ENCODE measurements around the gene ZNF584.

Gene ZNF584

GRCh38 chr19:58408152-58409009 lies at the start of gene ZNF584:
ZNF584 (plus strand) TSS chr19:58408649; CDS start chr19:58409148, 499 bp downstream.
- H3K4me3 ChIP-seq (ENCODE audit: low read depth, low read length): peak within 1 kb of the TSS; percentile 69
- H3K27me3 ChIP-seq (ENCODE audit: insufficient read depth, low read depth, severe bottlenecking): no peaks in the 10 kb centered on the region
- H3K27ac ChIP-seq: peak within 1 kb of the TSS; percentile 78
- H3K9me3 ChIP-seq (ENCODE audit: severe bottlenecking): no peaks in the 10 kb centered on the region
- peak; percentile 96 for DNase-seq
- TF ChIP-seq CTCF (IDR thresholded peaks at IDR 0.05; ENCODE audit: low read depth, low read length): no peak
- peaks cover 6% of the 10 kb centered on the region for H3K36me3 ChIP-seq

GRCh38 chr19:58361900-58362271 lies 46.6 kb upstream of the ZNF584 start:
- peak; percentile 79 for DNase-seq
- Histone ChIP-seq H3K27ac (peak overlapping the region; percentile 94), H3K9me3 (ENCODE audit: severe bottlenecking) (no peaks in the 10 kb centered on the region), H3K4me3 (ENCODE audit: low read depth, low read length) (peak overlapping the region; percentile 95), H3K27me3 (ENCODE audit: insufficient read depth, low read depth, severe bottlenecking) (no peaks in the 10 kb centered on the region), H3K36me3 (no peaks in the 10 kb centered on the region)
- TF ChIP-seq CTCF (IDR thresholded peaks at IDR 0.05; ENCODE audit: low read depth, low read length): no peak

GRCh38 chr19:58362272-58362994 lies 46.0 kb upstream of the ZNF584 start, which contains the start of gene ZNF497:
ZNF497 (minus strand) TSS chr19:58362751; CDS start chr19:58357635, 5,116 bp downstream.
- no peak for TF ChIP-seq CTCF (IDR thresholded peaks at IDR 0.05; ENCODE audit: low read depth, low read length)
- Histone ChIP-seq H3K27ac (peak within 1 kb of the TSS; percentile 94), H3K4me3 (ENCODE audit: low read depth, low read length) (peak within 1 kb of the TSS; percentile 95), H3K27me3 (ENCODE audit: insufficient read depth, low read depth, severe bottlenecking) (no peaks in the 10 kb centered on the region), H3K36me3 (no peaks in the 10 kb centered on the region), H3K9me3 (ENCODE audit: severe bottlenecking) (no peaks in the 10 kb centered on the region)
- DNase-seq: peak; percentile 95

- no peak for TF ChIP-seq CTCF (IDR thresholded peaks at IDR 0.05; ENCODE audit: low read depth, low read length)
These were observed 44.3 kb upstream of the ZNF584 start for GRCh38 chr19:58364146-58364545.

GRCh38 chr19:58366585-58367430 lies 41.6 kb upstream of the ZNF584 start:
- Histone ChIP-seq H3K27ac (no peak overlapping the region), H3K36me3 (no peaks in the 10 kb centered on the region), H3K27me3 (ENCODE audit: insufficient read depth, low read depth, severe bottlenecking) (no peaks in the 10 kb centered on the region), H3K9me3 (ENCODE audit: severe bottlenecking) (no peaks in the 10 kb centered on the region), H3K4me3 (ENCODE audit: low read depth, low read length) (no peak overlapping the region)
- no peak for DNase-seq
- TF ChIP-seq CTCF (IDR thresholded peaks at IDR 0.05; ENCODE audit: low read depth, low read length): no peak

More at GRCh38 chr19:58364146-58364545, 44.3 kb upstream of the ZNF584 start:
- no peak for DNase-seq
- Histone ChIP-seq H3K9me3 (ENCODE audit: severe bottlenecking) (no peaks in the 10 kb centered on the region), H3K27me3 (ENCODE audit: insufficient read depth, low read depth, severe bottlenecking) (no peaks in the 10 kb centered on the region), H3K4me3 (ENCODE audit: low read depth, low read length) (no peak overlapping the region), H3K36me3 (no peaks in the 10 kb centered on the region), H3K27ac (no peak overlapping the region)

All from WERI-Rb-1 (cell line).